Loucy (cell line): ENCODE results near the gene LYSET.
"Not testable (repeated sequence)": the region's sequence is repeated elsewhere in the genome, so short reads cannot be mapped to it uniquely, and the experiment has no call there.

Experiments used
- H2AFZ ChIP-seq: fragments of 200-600 bp; sonication (generic); 2 replicates; pipeline ENCODE4 v1.6.0; 2016; ENCODE audit warnings: antibody characterized with exemption, mild to moderate bottlenecking, low read length, moderate library complexity
- H3F3A ChIP-seq: fragments of 200-600 bp; 2 replicates; pipeline ENCODE4 v1.6.0; 2016; ENCODE audit warnings: antibody characterized with exemption, low read depth, mild to moderate bottlenecking
- H3K27me3 ChIP-seq: fragments of 200-600 bp; sonication (generic); 2 replicates; pipeline ENCODE4 v1.6.1; 2014; ENCODE audit warnings: low read length, mild to moderate bottlenecking; ENCODE audit not compliant: insufficient read depth, poor library complexity, severe bottlenecking
- H3K36me3 ChIP-seq: fragments of 200-600 bp; sonication (generic); 2 replicates; pipeline ENCODE4 v1.6.1; 2016; ENCODE audit warnings: low read length; ENCODE audit not compliant: insufficient read depth
- H3K4me1 ChIP-seq: fragments of 200-600 bp; sonication (generic); 2 replicates; pipeline ENCODE4 v1.5.1; 2014; ENCODE audit warnings: low read length, mild to moderate bottlenecking; ENCODE audit not compliant: insufficient read depth, poor library complexity, severe bottlenecking
- H3K4me2 ChIP-seq: fragments of 200-600 bp; sonication (generic); 2 replicates; pipeline ENCODE4 v1.6.0; 2014; ENCODE audit warnings: antibody characterized with exemption, low read length, low read depth, mild to moderate bottlenecking; ENCODE audit not compliant: poor library complexity, severe bottlenecking
- H3K4me3 ChIP-seq: fragments of 200-600 bp; sonication (generic); 2 replicates; pipeline ENCODE4 v1.5.1; 2014; ENCODE audit warnings: low read length, mild to moderate bottlenecking, mixed read lengths; ENCODE audit not compliant: poor library complexity, severe bottlenecking
- H3K79me2 ChIP-seq: fragments of 200-600 bp; sonication (generic); 2 replicates; pipeline ENCODE4 v1.6.1; 2014; ENCODE audit warnings: low read length; ENCODE audit not compliant: insufficient read depth
- H3K9ac ChIP-seq: fragments of 200-600 bp; sonication (generic); 2 replicates; pipeline ENCODE4 v1.6.0; 2014; ENCODE audit warnings: mild to moderate bottlenecking, low read depth, low read length, moderate library complexity; ENCODE audit not compliant: poor library complexity, severe bottlenecking
- H3K9me2 ChIP-seq: fragments of 200-600 bp; sonication (generic); replicated peaks from 2 replicates; pipeline ENCODE4 v1.6.1; 2016; ENCODE audit warnings: low read depth, low read length, mixed read lengths
- H3K9me3 ChIP-seq: fragments of 200-600 bp; sonication (generic); 2 replicates; pipeline ENCODE4 v1.6.1; 2014; ENCODE audit warnings: mild to moderate bottlenecking, antibody characterized with exemption, low read length, low read depth; ENCODE audit not compliant: insufficient read depth
- H4K20me1 ChIP-seq: fragments of 200-600 bp; sonication (generic); 2 replicates; pipeline ENCODE4 v1.6.0; 2014; ENCODE audit warnings: antibody characterized with exemption, low read length, mild to moderate bottlenecking; ENCODE audit not compliant: insufficient read depth, poor library complexity, severe bottlenecking
- CTCF ChIP-seq: fragments of 200-600 bp; sonication (generic); conservative IDR thresholded peaks from 2 replicates; pipeline ENCODE4 v1.5.1; 2014; ENCODE audit warnings: mild to moderate bottlenecking, antibody characterized with exemption, low read length
- EZH2phosphoT487 ChIP-seq: fragments of 200-600 bp; IDR thresholded peaks from 2 replicates; pipeline ENCODE4 v1.6.1; 2018; ENCODE audit warnings: antibody characterized with exemption, mild to moderate bottlenecking, moderate library complexity, borderline replicate concordance

LYSET gene

GRCh38 chr14:93231129-93231979 is 46.2 kb downstream of the LYSET start:
- Histone ChIP-seq H4K20me1 (no peaks in the 10 kb centered on the region), H3K9ac (no peak overlapping the region), H3K4me3 (no peak overlapping the region)

GRCh38 chr14:93232159-93232558 is 47.0 kb downstream of the LYSET start:
- H3K4me3 ChIP-seq, result no peak overlapping the region
- no peaks in the 10 kb centered on the region for H3F3A ChIP-seq
- TF ChIP-seq CTCF (no peak), EZH2phosphoT487 (no peak)
- H3K79me2 ChIP-seq, result no peaks in the 10 kb centered on the region
- no peak overlapping the region for H3K4me2 ChIP-seq
- no peaks in the 10 kb centered on the region for H3K9me2 ChIP-seq
- H3K4me1 ChIP-seq, result no peaks in the 10 kb centered on the region
- H3K27me3 ChIP-seq, result no peaks in the 10 kb centered on the region
- no peaks in the 10 kb centered on the region for H3K9me3 ChIP-seq
- peaks cover 18% of the 10 kb centered on the region; the same call in 1 of the 2 replicates for H3K36me3 ChIP-seq
- H2AFZ ChIP-seq, result no peak overlapping the region
- H4K20me1 ChIP-seq, result no peaks in the 10 kb centered on the region
- no peak overlapping the region for H3K9ac ChIP-seq

More at GRCh38 chr14:93231129-93231979, 46.2 kb downstream of the LYSET start:
- H3K36me3 ChIP-seq, result peaks cover 23% of the 10 kb centered on the region; the same call in 1 of the 2 replicates
- H3F3A ChIP-seq, result no peaks in the 10 kb centered on the region
- no peaks in the 10 kb centered on the region for H3K9me2 ChIP-seq
- no peaks in the 10 kb centered on the region for H3K4me1 ChIP-seq
- H3K27me3 ChIP-seq, result no peaks in the 10 kb centered on the region
- no peaks in the 10 kb centered on the region for H3K79me2 ChIP-seq
- H3K4me2 ChIP-seq, result no peak overlapping the region
- TF ChIP-seq EZH2phosphoT487, result no peak
- no peak for TF ChIP-seq CTCF
- H3K9me3 ChIP-seq, result no peaks in the 10 kb centered on the region
- H2AFZ ChIP-seq, result no peak overlapping the region

- H3K9ac ChIP-seq, H3K27me3 ChIP-seq, H3K36me3 ChIP-seq, H3K4me3 ChIP-seq, H3F3A ChIP-seq, H3K4me1 ChIP-seq, H3K4me2 ChIP-seq, H2AFZ ChIP-seq, H4K20me1 ChIP-seq, H3K9me3 ChIP-seq, H3K79me2 ChIP-seq, H3K9me2 ChIP-seq: not testable (repeated sequence)
Observed at GRCh38 chr14:93233078-93233477, 48.0 kb downstream of the LYSET start.

GRCh38 chr14:93234798-93235197 is 49.7 kb downstream of the LYSET start:
- no peak overlapping the region for H2AFZ ChIP-seq
- no peaks in the 10 kb centered on the region for H3K4me1 ChIP-seq
- TF ChIP-seq EZH2phosphoT487 (no peak), CTCF (no peak)
- no peaks in the 10 kb centered on the region for H4K20me1 ChIP-seq
- H3K27me3 ChIP-seq, result no peaks in the 10 kb centered on the region
- no peaks in the 10 kb centered on the region for H3K9me2 ChIP-seq
- no peaks in the 10 kb centered on the region for H3F3A ChIP-seq
- H3K9ac ChIP-seq, result no peak overlapping the region
- H3K79me2 ChIP-seq, result no peaks in the 10 kb centered on the region
- H3K4me3 ChIP-seq, result no peak overlapping the region
- peaks cover 2% of the 10 kb centered on the region; the same call in 1 of the 2 replicates for H3K36me3 ChIP-seq
- H3K4me2 ChIP-seq, result no peak overlapping the region
- H3K9me3 ChIP-seq, result no peaks in the 10 kb centered on the region
